ENCODE data around the gene MAP4K2. TPM values are rescaled to one million over a fixed set of nuclear protein-coding genes. Genes with fewer than 3 reads are reported as not detected.
"Not testable (repeated sequence)": the region's sequence is repeated elsewhere in the genome, so short reads cannot be mapped to it uniquely, and the experiment has no call there.

Gene MAP4K2
- total RNA-seq, 1 donor from 2014 or later = 70.2 TPM

- Mint-ChIP-seq H3K36me3 (ENCODE audit: low read depth) (no peaks in the 10 kb centered on the region), H3K27ac (no peak overlapping the region), H3K4me3 (no peak overlapping the region), H3K4me1 (ENCODE audit: low read depth) (no peaks in the 10 kb centered on the region), H3K27me3 (ENCODE audit: insufficient read depth) (peaks cover 6% of the 10 kb centered on the region), H3K9me3 (no peaks in the 10 kb centered on the region)
- intact Hi-C loops (cut with micrococcal nuclease) = no loop called here
- no peak for DNase-seq (ENCODE audit: low spot score)
Observed at GRCh38 chr11:64817476-64817875, 14.5 kb upstream of the MAP4K2 start.

- H3K9me3 Mint-ChIP-seq; H3K27ac Mint-ChIP-seq; H3K36me3 Mint-ChIP-seq (ENCODE audit: low read depth); H3K4me1 Mint-ChIP-seq (ENCODE audit: low read depth); DNase-seq (ENCODE audit: low spot score); intact Hi-C loops (cut with micrococcal nuclease); H3K27me3 Mint-ChIP-seq (ENCODE audit: insufficient read depth); H3K4me3 Mint-ChIP-seq: not testable (repeated sequence)
Observed at GRCh38 chr11:64815433-64815832, 12.4 kb upstream of the MAP4K2 start.

DNA sequence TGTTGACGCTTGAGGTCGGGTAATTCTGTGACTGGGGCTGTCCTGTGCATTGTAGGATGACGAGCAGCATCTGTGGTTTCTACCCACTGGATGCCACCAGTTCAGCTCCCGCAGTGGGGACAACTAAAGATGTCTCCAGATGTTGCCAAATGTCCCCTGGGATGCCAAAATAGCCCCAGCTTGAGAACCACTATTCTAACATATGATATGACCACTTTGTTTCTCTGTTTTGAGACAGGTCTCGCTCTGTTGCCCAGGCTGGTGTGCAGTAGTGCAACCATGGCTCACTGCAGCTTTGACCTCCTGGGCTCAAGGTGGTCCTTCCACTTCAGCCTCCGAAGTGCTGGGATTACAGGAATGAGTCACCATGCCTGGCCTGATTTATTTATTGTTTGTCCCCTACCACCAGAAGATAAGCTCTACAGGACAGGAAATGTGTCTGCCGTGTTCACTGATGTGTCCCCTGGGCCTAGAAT, 11.7 kb upstream of the MAP4K2 start:
- Mint-ChIP-seq H3K4me3 (no peak overlapping the region), H3K27me3 (ENCODE audit: insufficient read depth) (peaks cover 7% of the 10 kb centered on the region), H3K4me1 (ENCODE audit: low read depth) (peaks cover 1% of the 10 kb centered on the region), H3K9me3 (no peaks in the 10 kb centered on the region), H3K27ac (no peak overlapping the region), H3K36me3 (ENCODE audit: low read depth) (peaks cover 1% of the 10 kb centered on the region)
- DNase-seq (ENCODE audit: low spot score) = no peak
- intact Hi-C loops (cut with micrococcal nuclease) = no loop called here

GRCh38 chr11:64813826-64814225, 10.8 kb upstream of the MAP4K2 start:
- Mint-ChIP-seq H3K36me3 (ENCODE audit: low read depth) (peaks cover 4% of the 10 kb centered on the region), H3K4me3 (no peak overlapping the region), H3K27ac (no peak overlapping the region), H3K9me3 (no peaks in the 10 kb centered on the region), H3K4me1 (ENCODE audit: low read depth) (peaks cover 8% of the 10 kb centered on the region), H3K27me3 (ENCODE audit: insufficient read depth) (peaks cover 7% of the 10 kb centered on the region)
- intact Hi-C loops (cut with micrococcal nuclease) = no loop called here
- DNase-seq (ENCODE audit: low spot score) = no peak

DNA sequence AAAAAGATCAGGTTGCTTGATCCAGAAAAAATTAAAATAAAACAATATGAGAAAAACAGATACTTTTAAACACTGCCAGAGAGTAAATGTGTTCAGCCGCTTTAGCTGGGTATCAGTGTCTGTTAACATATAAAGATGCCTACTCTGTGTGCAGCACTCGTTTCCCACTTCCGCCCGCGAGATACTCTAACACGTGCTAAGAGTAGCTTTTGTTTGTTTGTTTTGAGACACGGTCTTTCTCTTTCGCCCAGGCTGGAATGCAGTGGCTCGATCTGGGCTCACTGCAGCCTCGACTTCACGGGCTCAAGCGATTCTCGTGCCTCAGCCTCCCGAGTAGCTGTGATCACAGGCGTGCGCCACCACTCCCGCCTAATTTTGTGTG, 7.9 kb upstream of the MAP4K2 start:
- H3K36me3 Mint-ChIP-seq (ENCODE audit: low read depth) = peaks cover 14% of the 10 kb centered on the region
- H3K4me3 Mint-ChIP-seq = peak overlapping the region; percentile 95
- DNase-seq (ENCODE audit: low spot score) = peak; percentile 47
- H3K9me3 Mint-ChIP-seq = no peaks in the 10 kb centered on the region
- intact Hi-C loops (cut with micrococcal nuclease) = loop anchor here (1.0 to 2.0 kb wide), 8 partner anchors 9 to 306 kb away; partner anchors contain the start of genes ATG2A, CDCA5, RASGRP2 and SF1
- H3K4me1 Mint-ChIP-seq (ENCODE audit: low read depth) = peaks cover 22% of the 10 kb centered on the region
- H3K27me3 Mint-ChIP-seq (ENCODE audit: insufficient read depth) = peaks cover 5% of the 10 kb centered on the region
- peak overlapping the region; percentile 89 for H3K27ac Mint-ChIP-seq

DNA sequence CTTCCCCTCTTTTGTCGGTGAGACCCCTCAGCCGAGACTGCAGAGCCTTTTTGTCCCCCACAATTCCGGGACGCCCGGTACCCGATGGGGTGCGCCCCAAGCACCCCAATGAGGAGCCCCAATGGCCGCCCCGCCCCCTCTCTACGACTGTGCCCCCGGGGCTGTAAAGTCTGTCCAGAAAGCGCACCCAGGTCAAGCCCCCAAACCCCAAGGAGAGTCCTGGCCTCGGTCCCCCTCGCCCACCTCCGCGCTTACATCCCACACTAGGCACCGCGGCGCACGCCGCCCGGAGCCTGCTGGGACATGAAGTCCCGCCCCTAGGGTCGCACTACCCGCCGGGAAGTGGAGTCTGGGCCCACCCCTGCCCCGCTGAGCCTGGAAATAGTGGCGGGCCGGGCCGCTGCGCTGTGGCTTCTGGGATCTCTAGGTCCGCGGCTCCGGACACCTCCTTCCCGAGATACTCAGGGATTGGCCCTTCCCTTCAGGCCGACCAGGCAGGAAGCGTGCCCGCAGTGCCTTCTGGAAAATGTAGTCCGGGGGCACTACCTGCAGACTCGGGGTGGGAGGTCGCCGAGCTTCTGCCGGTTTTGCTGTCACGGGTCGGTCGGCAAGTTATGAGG, 7.4 kb upstream of the MAP4K2 start, which contains the start of gene MEN1:
TSS of gene MEN1 (minus strand) at position 281 of the 620 bp plus-strand sequence. CDS start 442 bp downstream, outside the sequence.
- peaks cover 5% of the 10 kb centered on the region for H3K27me3 Mint-ChIP-seq (ENCODE audit: insufficient read depth)
- H3K9me3 Mint-ChIP-seq = no peaks in the 10 kb centered on the region
- DNase-seq (ENCODE audit: low spot score) = peak; percentile 67
- peak within 1 kb of the TSS; percentile 95 for H3K4me3 Mint-ChIP-seq
- H3K36me3 Mint-ChIP-seq (ENCODE audit: low read depth) = peaks cover 16% of the 10 kb centered on the region
- intact Hi-C loops (cut with micrococcal nuclease) = loop anchor here (1.0 to 2.0 kb wide), 8 partner anchors 8 to 307 kb away; partner anchors contain the start of genes ATG2A, CDCA5, RASGRP2 and SF1
- H3K4me1 Mint-ChIP-seq (ENCODE audit: low read depth) = peaks cover 22% of the 10 kb centered on the region
- H3K27ac Mint-ChIP-seq = peak within 1 kb of the TSS; percentile 89

GRCh38 chr11:64809781-64810241, 6.8 kb upstream of the MAP4K2 start:
- intact Hi-C loops (cut with micrococcal nuclease) = loop anchor here (1.0 to 2.0 kb wide), 8 partner anchors 8 to 307 kb away; partner anchors contain the start of genes ATG2A, CDCA5, RASGRP2 and SF1
- H3K9me3 Mint-ChIP-seq = no peaks in the 10 kb centered on the region
- no peak for DNase-seq (ENCODE audit: low spot score)
- peaks cover 17% of the 10 kb centered on the region for H3K36me3 Mint-ChIP-seq (ENCODE audit: low read depth)
- peaks cover 22% of the 10 kb centered on the region for H3K4me1 Mint-ChIP-seq (ENCODE audit: low read depth)
- H3K27me3 Mint-ChIP-seq (ENCODE audit: insufficient read depth) = peaks cover 5% of the 10 kb centered on the region
- peak overlapping the region; percentile 89 for H3K27ac Mint-ChIP-seq
- peak overlapping the region; percentile 95 for H3K4me3 Mint-ChIP-seq

DNA sequence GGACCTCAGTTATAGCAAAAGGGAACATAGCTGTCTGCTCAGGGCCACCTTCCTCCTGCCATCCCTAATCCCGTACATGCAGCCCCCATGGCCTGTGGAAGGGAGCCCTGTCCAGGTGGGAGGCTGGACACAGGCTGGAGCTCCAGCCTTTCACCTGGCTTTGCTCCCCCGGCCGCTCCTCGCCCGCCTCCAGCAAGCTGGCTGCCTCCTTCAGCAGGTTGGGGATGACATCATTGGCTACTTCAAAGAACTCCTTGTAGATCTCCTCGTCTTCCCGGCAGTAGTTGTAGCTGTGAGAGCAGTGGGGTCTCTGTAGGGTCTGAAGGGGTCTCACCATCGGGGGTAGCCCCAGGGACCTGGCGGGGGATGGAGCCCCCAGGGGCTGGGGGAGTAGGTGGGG, 2.5 kb upstream of the MAP4K2 start:
- H3K27me3 Mint-ChIP-seq (ENCODE audit: insufficient read depth) = no peaks in the 10 kb centered on the region
- H3K27ac Mint-ChIP-seq = no peak overlapping the region
- intact Hi-C loops (cut with micrococcal nuclease) = no loop called here
- peaks cover 20% of the 10 kb centered on the region for H3K36me3 Mint-ChIP-seq (ENCODE audit: low read depth)
- DNase-seq (ENCODE audit: low spot score) = no peak
- H3K4me3 Mint-ChIP-seq = peak overlapping the region; percentile 19
- no peaks in the 10 kb centered on the region for H3K9me3 Mint-ChIP-seq
- H3K4me1 Mint-ChIP-seq (ENCODE audit: low read depth) = peaks cover 29% of the 10 kb centered on the region

- H3K27me3 Mint-ChIP-seq (ENCODE audit: insufficient read depth) = no peaks in the 10 kb centered on the region
- peaks cover 26% of the 10 kb centered on the region for H3K4me1 Mint-ChIP-seq (ENCODE audit: low read depth)
- no peak for DNase-seq (ENCODE audit: low spot score)
- no peaks in the 10 kb centered on the region for H3K9me3 Mint-ChIP-seq
- intact Hi-C loops (cut with micrococcal nuclease) = loop anchor here (5.0 kb wide), 2 partner anchors 73 to 308 kb away; partner anchors contain the start of genes EHD1 and TM7SF2
- peaks cover 18% of the 10 kb centered on the region for H3K36me3 Mint-ChIP-seq (ENCODE audit: low read depth)
- H3K4me3 Mint-ChIP-seq = peak overlapping the region; percentile 88
- H3K27ac Mint-ChIP-seq = no peak overlapping the region
Observed at GRCh38 chr11:64804346-64805210, 1.6 kb upstream of the MAP4K2 start.

GRCh38 chr11:64803846-64804345, 882 bp upstream of the MAP4K2 start:
- no peak for DNase-seq (ENCODE audit: low spot score)
- H3K36me3 Mint-ChIP-seq (ENCODE audit: low read depth) = peaks cover 18% of the 10 kb centered on the region
- no peaks in the 10 kb centered on the region for H3K9me3 Mint-ChIP-seq
- intact Hi-C loops (cut with micrococcal nuclease) = loop anchor here (1.0 to 5.0 kb wide), 6 partner anchors 26 to 308 kb away; partner anchors contain the start of genes ATG2A, EHD1, PPP2R5B and RASGRP2
- no peaks in the 10 kb centered on the region for H3K27me3 Mint-ChIP-seq (ENCODE audit: insufficient read depth)
- H3K4me3 Mint-ChIP-seq = peak overlapping the region; percentile 88
- H3K4me1 Mint-ChIP-seq (ENCODE audit: low read depth) = peaks cover 23% of the 10 kb centered on the region
- H3K27ac Mint-ChIP-seq = peak overlapping the region; percentile 83

- Mint-ChIP-seq H3K27me3 (ENCODE audit: insufficient read depth) (no peaks in the 10 kb centered on the region), H3K4me3 (peak overlapping the region; percentile 84), H3K27ac (peak overlapping the region; percentile 63), H3K9me3 (no peaks in the 10 kb centered on the region), H3K4me1 (ENCODE audit: low read depth) (peaks cover 21% of the 10 kb centered on the region), H3K36me3 (ENCODE audit: low read depth) (peaks cover 18% of the 10 kb centered on the region)
- intact Hi-C loops (cut with micrococcal nuclease) = loop anchor here (1.0 to 5.0 kb wide), 7 partner anchors 8 to 310 kb away; partner anchors contain the start of genes ATG2A, EHD1, MEN1 and PPP2R5B
- DNase-seq (ENCODE audit: low spot score) = peak; percentile 16
Observed at GRCh38 chr11:64802370-64803157, 450 bp downstream of the MAP4K2 start.
